PC-9 (cell line): ENCODE data around the gene KDM4B. TPM values are rescaled to one million over a fixed set of nuclear protein-coding genes. Genes with fewer than 3 reads are reported as not detected.

Experiments used
- BruUV-seq: library from RNA; stranded (reverse); fragments of 400-500 nt; replicated peaks from 2 replicates; lab custom pipeline; 2021; lab: Mats Ljungman, UMichigan
- CTCF ChIA-PET: fragments of 300-600 bp; sonication (Branson Sonifier 250); formaldehyde crosslinking; loops from one replicate; lab custom pipeline; 2022; ENCODE audit warnings: antibody characterized with exemption; lab: Charles Lee
- POLR2A ChIA-PET: fragments of 300-600 bp; sonication (Branson Sonifier 250); formaldehyde crosslinking; loops from one replicate; lab custom pipeline; 2022; ENCODE audit warnings: antibody characterized with exemption; ENCODE audit not compliant: unreplicated experiment; lab: Charles Lee
- DNase-seq, 2 experiments: peaks; one replicate each; pipeline versions ENCODE4 v3.0.0 to v3.0.0-alpha.2; 2015 to 2022; ENCODE audit warnings: mixed read lengths in 1 of 2
- H2AFZ ChIP-seq: fragments of 200-600 bp; sonication (generic); 2 replicates; pipeline ENCODE4 v1.8.1; 2017; ENCODE audit warnings: antibody characterized with exemption
- H3F3A ChIP-seq: fragments of 200-600 bp; sonication (generic); 2 replicates; pipeline ENCODE4 v1.8.1; 2017; ENCODE audit warnings: antibody characterized with exemption, mild to moderate bottlenecking, low read depth; ENCODE audit not compliant: insufficient read depth
- H3K27ac ChIP-seq: fragments of 200-600 bp; sonication (generic); 2 replicates; pipeline ENCODE4 v1.6.1; 2016; ENCODE audit warnings: mixed run types
- H3K27me3 ChIP-seq: fragments of 200-600 bp; sonication (generic); 2 replicates; pipeline ENCODE4 v1.6.1; 2016; ENCODE audit warnings: low read depth, mixed run types; ENCODE audit not compliant: insufficient read depth
- H3K36me3 ChIP-seq: fragments of 200-600 bp; sonication (generic); 2 replicates; pipeline ENCODE4 v1.6.1; 2016; ENCODE audit warnings: low read depth, mixed run types
- H3K4me1 ChIP-seq: fragments of 200-600 bp; sonication (generic); replicated peaks from 2 replicates; pipeline ENCODE4 v1.6.1; 2016; ENCODE audit warnings: mixed run types; ENCODE audit not compliant: insufficient read depth
- H3K4me2 ChIP-seq: fragments of 200-600 bp; sonication (generic); 2 replicates; pipeline ENCODE4 v1.6.1; 2017; ENCODE audit warnings: mixed run types
- H3K4me3 ChIP-seq: fragments of 200-600 bp; sonication (generic); 2 replicates; pipeline ENCODE4 v1.6.1; 2016; ENCODE audit warnings: mixed run types
- H3K79me2 ChIP-seq: fragments of 200-600 bp; sonication (generic); 2 replicates; pipeline ENCODE4 v1.6.1; 2017; ENCODE audit warnings: low read depth, mixed run types
- H3K9me2 ChIP-seq: fragments of 200-600 bp; sonication (generic); 2 replicates; pipeline ENCODE4 v1.8.1; 2017; ENCODE audit warnings: mild to moderate bottlenecking; ENCODE audit not compliant: insufficient read depth
- H3K9me3 ChIP-seq: fragments of 200-600 bp; sonication (generic); 2 replicates; pipeline ENCODE4 v1.8.1; 2016; ENCODE audit warnings: low read depth; ENCODE audit not compliant: insufficient read depth
- H4K20me1 ChIP-seq: fragments of 200-600 bp; sonication (generic); 2 replicates; pipeline ENCODE4 v1.8.1; 2017; ENCODE audit not compliant: insufficient read depth
- CTCF ChIP-seq: fragments of 200-600 bp; sonication (generic); conservative IDR thresholded peaks from 2 replicates; pipeline ENCODE4 v1.6.1; 2017; ENCODE audit warnings: mixed run types, antibody characterized with exemption, mild to moderate bottlenecking, moderate library complexity
- EZH2 ChIP-seq: fragments of 200-600 bp; sonication (generic); IDR thresholded peaks from 2 replicates; pipeline ENCODE4 v1.8.0; 2017; ENCODE audit warnings: antibody characterized with exemption, low read depth
- intact Hi-C: fragments of 100-400 bp; cut with micrococcal nuclease; formaldehyde crosslinking; loops from one replicate; pipeline ENCODE4 v1.10.0; 2022; ENCODE audit not compliant: unreplicated experiment
- total RNA-seq: library from RNA; stranded (reverse); gene quantifications from 2 replicates; pipeline ENCODE4 v1.2.3, GENCODE V29; 2021

The KDM4B gene
- total RNA-seq, 1 experiment from 2014 or later = 19.5 TPM

- POLR2A ChIA-PET = no interaction called here
- BruUV-seq = no TSS peak
- TF ChIP-seq CTCF (no peak), EZH2 (no peak)
- no peaks in the 10 kb centered on the region for H4K20me1 ChIP-seq
- CTCF ChIA-PET = no interaction called here
- H3F3A ChIP-seq = peaks cover 26% of the 10 kb centered on the region
- no peak overlapping the region for H3K27ac ChIP-seq
- H3K9me2 ChIP-seq = no peaks in the 10 kb centered on the region
- no peak overlapping the region for H3K4me2 ChIP-seq
- H3K79me2 ChIP-seq = no peaks in the 10 kb centered on the region
- peaks cover 14% of the 10 kb centered on the region for H3K4me1 ChIP-seq
- H2AFZ ChIP-seq = no peak overlapping the region
- H3K36me3 ChIP-seq = no peaks in the 10 kb centered on the region
- no peaks in the 10 kb centered on the region for H3K27me3 ChIP-seq
- DNase-seq = no peak
- H3K9me3 ChIP-seq = no peaks in the 10 kb centered on the region
- H3K4me3 ChIP-seq = no peak overlapping the region
- intact Hi-C loops = loop anchor here (10.0 kb wide), 1 partner anchor 87 kb away; no protein-coding TSS in a partner anchor
Observed at GRCh38 chr19:5177745-5178450, 209.0 kb downstream of the KDM4B start.

- no peak overlapping the region for H3K4me3 ChIP-seq
- no peak overlapping the region for H3K4me2 ChIP-seq
- H3K4me1 ChIP-seq = peaks cover 14% of the 10 kb centered on the region
- no peak overlapping the region for H2AFZ ChIP-seq
- H3K79me2 ChIP-seq = no peaks in the 10 kb centered on the region
- no peaks in the 10 kb centered on the region for H3K9me2 ChIP-seq
- no peak for DNase-seq
- H3K27ac ChIP-seq = no peak overlapping the region
- intact Hi-C loops = loop anchor here (10.0 kb wide), 1 partner anchor 86 kb away; no protein-coding TSS in a partner anchor
- H3K9me3 ChIP-seq = no peaks in the 10 kb centered on the region
- no TSS peak for BruUV-seq
- H3K27me3 ChIP-seq = no peaks in the 10 kb centered on the region
- POLR2A ChIA-PET = interaction anchor here (0.7 kb wide), 1 partner anchor 82 kb away, joined by 3 read pairs; no protein-coding TSS in a partner anchor
- H3K36me3 ChIP-seq = no peaks in the 10 kb centered on the region
- TF ChIP-seq EZH2 (no peak), CTCF (no peak)
- H3F3A ChIP-seq = peaks cover 19% of the 10 kb centered on the region; the same call in 1 of the 2 replicates
- H4K20me1 ChIP-seq = no peaks in the 10 kb centered on the region
- CTCF ChIA-PET = no interaction called here
Observed at GRCh38 chr19:5178841-5179240, 209.9 kb downstream of the KDM4B start.

GRCh38 chr19:5179256-5179655 is 210.3 kb downstream of the KDM4B start:
- H2AFZ ChIP-seq = no peak overlapping the region
- H3K27ac ChIP-seq = no peak overlapping the region
- H3K9me3 ChIP-seq = no peaks in the 10 kb centered on the region
- H3K27me3 ChIP-seq = no peaks in the 10 kb centered on the region
- ChIA-PET CTCF (interaction anchor here (0.5 kb wide), 1 partner anchor 12 kb away, joined by 3 read pairs; no protein-coding TSS in a partner anchor), POLR2A (interaction anchor here (0.7 kb wide), 1 partner anchor 82 kb away, joined by 3 read pairs; no protein-coding TSS in a partner anchor)
- no peaks in the 10 kb centered on the region for H3K9me2 ChIP-seq
- H4K20me1 ChIP-seq = no peaks in the 10 kb centered on the region
- intact Hi-C loops = loop anchor here (10.0 kb wide), 1 partner anchor 86 kb away; no protein-coding TSS in a partner anchor
- no peaks in the 10 kb centered on the region for H3K79me2 ChIP-seq
- H3K4me1 ChIP-seq = peaks cover 14% of the 10 kb centered on the region
- no peaks in the 10 kb centered on the region for H3K36me3 ChIP-seq
- no TSS peak for BruUV-seq
- no peak overlapping the region for H3K4me3 ChIP-seq
- no peak overlapping the region for H3K4me2 ChIP-seq
- H3F3A ChIP-seq = peaks cover 17% of the 10 kb centered on the region; the same call in 1 of the 2 replicates
- TF ChIP-seq EZH2 = no peak
- TF ChIP-seq CTCF = no peak
- DNase-seq = no peak
